Liver (tissue), 3 donors: ENCODE data around the gene CPOX.

Experiments
- CTCF ChIP-seq: fragments of 150-350 bp; IDR thresholded peaks from 2 replicates; pipeline ENCODE4 v1.5.1; 2017; ENCODE audit warnings: improper control_type of control experiment, low read depth, low read length; ENCODE audit not compliant: missing input control
- MAX ChIP-seq: IDR thresholded peaks from 2 replicates; pipeline ENCODE4 v1.6.1; 2016; ENCODE audit warnings: antibody characterized with exemption
- RAD21 ChIP-seq, 2 donors: IDR thresholded peaks; 2 replicates each; pipeline ENCODE4 v1.6.1; 2016; ENCODE audit warnings: antibody characterized with exemption in 2 of 2, mild to moderate bottlenecking in 2 of 2
- REST ChIP-seq: IDR thresholded peaks from 2 replicates; pipeline ENCODE4 v1.6.1; 2016; ENCODE audit warnings: antibody characterized with exemption, mild to moderate bottlenecking
- YY1 ChIP-seq: IDR thresholded peaks from 2 replicates; pipeline ENCODE4 v1.6.1; 2016; ENCODE audit warnings: antibody characterized with exemption, mild to moderate bottlenecking
- ZBTB33 ChIP-seq: IDR thresholded peaks from 2 replicates; pipeline ENCODE4 v1.6.1; 2016; ENCODE audit warnings: antibody characterized with exemption
- donor health status: healthy.
- donor health status: healthy.

GRCh38 chr3:98573181-98573728, 20.2 kb downstream of the CPOX start:
- TF ChIP-seq CTCF (no peak), MAX (no peak), REST (no peak), ZBTB33 (no peak), RAD21 (IDR thresholded peaks at IDR 0.05) (peak; percentile 52 to 54), YY1 (no peak)
